ENCODE data around the gene MAD1L1.

MAD1L1 gene

DNA sequence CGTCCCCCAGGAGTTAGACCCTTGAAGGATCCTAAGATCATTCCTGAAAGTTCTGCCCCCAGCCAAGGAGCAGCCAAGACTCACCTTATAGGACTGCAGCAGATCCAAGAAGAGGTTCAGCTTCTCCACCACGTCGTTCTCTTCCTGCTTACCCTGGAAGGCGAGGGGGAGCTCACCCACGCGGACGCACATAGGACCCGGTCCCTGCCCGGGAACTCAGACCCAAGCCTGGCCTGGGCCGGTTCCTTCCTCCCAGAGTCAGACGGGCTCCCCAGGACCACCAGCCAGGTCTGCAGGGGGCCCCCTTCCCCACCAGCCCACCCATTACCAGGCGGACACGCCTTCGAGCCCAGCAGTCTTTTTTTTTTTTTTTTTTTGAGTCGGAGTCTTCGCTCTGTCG lies 24.9 kb upstream of the MAD1L1 start:
- DNase-seq = no peak

DNA sequence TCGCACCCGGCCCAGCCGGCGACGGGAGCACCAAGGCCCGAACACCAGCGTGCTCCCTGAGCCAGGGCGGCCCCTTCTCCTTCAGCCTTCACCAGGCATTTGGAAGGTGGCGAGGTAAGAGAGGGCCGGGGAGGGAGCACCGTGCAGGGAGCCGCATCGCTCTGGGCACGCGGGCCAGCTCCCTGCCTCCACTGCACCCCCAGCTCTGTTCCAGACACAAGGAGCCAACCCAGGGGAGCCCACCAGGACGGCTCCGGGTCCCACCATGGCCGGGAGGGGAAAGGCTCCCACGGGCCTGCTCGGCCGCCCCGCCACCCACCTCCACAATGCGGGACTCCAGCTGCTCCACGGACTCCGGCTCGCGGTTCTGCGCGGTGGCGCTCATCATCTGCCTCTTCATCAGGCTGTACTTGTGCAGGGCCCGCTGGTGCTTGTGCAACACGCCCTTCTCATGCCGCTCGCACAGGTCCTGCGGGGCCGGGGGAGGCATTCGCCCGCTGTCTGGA lies 24.4 kb upstream of the MAD1L1 start:
- no peak for DNase-seq

DNA sequence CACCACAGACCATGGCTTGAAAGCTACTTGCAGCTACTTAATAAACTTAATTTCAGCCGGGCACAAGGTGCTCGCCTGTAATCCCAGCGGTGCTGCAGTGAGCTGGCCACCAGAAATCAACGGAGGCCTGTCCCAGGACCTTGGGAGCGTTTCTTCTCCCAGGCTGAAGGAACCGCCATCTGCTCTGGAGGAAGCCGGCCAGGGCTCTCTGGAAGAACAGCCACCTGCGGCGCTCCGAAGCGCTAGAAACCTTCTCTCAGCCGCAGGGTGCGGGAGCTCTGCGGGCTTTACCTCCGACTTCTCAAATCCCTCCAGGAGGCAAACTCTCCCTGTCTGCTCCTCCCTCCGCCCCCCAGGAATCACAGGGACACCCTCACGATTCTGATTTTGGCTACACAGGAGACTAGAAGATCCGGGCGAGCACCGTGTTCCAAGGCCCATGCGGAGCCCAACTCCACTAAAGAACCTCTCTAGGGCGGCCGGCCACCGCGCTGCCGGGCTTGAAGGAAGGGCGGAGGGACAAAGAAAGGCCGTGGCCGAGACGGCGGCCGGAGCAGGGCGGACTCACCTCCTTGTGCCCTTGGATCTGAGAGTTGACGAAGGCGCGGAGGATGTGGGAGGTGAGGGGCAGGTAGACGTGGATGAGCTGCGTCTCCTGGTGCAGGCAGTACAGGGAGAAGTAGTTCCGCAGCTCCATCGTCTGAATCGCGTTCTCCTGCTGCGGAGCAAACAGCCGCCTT lies 23.7 kb upstream of the MAD1L1 start:
- DNase-seq = no peak

DNA sequence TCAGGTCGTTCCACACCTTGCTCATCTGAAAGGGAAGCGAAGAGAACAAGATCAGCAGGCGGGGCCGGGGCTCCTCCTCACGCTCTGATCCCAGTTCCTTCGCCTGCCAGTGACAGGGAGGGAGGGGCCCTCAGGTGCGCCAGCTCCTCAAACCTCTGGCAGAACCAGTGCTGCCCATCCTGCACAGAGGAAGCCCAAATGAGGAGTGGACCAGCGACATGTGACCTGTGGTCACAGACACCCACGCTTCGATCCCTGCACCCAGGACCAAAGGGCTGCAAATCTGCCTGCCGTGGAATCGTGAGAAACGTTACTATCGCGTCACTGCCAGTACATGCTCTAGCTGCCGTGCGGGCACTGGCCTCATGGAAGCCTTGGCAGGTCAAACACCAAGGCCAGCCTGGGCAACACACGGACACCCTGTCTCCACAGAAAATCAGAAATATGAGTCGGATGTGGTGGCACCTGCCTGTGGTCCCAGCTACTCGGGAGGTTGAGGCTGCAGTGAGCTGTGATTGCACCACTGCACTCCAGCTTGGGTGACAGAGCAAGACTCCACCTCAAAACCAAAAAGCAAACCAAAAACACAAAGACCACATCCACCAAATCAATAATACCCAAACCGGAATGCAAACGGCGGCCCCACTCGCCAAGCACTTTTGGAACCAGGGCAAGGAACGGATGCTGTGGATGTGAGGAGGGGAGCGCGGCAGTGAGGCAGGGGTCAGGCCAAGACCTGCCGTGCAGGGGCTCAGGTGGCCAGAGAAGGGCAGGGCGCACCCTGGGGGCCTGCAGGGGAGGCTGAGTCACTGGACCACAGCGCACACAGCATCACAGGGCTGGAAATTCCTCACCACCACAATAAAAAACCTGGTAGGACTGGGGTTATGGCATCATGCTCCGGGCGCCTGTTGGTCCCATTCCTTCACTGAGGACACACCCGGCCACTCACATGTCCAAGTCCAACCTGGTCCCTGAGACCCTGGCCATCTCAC lies 22.7 kb upstream of the MAD1L1 start:
- DNase-seq = no peak

DNA sequence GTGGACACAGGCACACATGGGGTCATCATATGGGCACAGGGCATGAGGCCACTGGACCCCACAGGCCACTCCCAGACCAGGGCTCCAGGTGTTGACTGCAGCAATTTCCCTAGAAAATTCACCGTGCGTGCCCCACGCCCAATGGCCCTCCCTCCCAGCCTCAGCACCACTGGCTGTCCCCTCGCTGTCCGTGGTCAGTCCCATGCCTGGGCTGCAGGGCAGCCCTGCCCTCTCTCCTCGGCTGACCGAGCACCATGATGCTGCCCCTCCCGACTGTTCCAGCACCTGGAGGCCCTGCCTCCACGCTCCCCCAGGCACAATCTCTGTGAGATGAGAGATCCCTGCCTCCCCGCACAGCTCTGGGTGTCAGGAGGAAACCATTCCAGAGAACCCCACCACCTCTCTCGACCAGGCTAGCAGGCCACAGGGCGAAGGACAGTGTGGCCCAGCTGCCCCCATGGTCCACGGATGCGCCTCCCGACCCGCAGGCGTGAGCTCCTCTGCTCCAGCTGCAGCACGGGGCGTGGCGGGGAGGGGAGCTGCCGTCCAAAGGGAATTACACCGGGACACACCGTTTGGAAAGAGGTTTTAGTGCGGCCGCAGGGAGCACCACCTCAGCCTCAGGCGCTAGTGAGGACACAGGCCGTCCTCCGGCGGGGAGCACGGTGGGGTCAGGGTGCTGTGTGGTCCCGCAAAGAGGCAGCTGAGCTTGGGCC lies 21.8 kb upstream of the MAD1L1 start:
- DNase-seq = no peak

DNA sequence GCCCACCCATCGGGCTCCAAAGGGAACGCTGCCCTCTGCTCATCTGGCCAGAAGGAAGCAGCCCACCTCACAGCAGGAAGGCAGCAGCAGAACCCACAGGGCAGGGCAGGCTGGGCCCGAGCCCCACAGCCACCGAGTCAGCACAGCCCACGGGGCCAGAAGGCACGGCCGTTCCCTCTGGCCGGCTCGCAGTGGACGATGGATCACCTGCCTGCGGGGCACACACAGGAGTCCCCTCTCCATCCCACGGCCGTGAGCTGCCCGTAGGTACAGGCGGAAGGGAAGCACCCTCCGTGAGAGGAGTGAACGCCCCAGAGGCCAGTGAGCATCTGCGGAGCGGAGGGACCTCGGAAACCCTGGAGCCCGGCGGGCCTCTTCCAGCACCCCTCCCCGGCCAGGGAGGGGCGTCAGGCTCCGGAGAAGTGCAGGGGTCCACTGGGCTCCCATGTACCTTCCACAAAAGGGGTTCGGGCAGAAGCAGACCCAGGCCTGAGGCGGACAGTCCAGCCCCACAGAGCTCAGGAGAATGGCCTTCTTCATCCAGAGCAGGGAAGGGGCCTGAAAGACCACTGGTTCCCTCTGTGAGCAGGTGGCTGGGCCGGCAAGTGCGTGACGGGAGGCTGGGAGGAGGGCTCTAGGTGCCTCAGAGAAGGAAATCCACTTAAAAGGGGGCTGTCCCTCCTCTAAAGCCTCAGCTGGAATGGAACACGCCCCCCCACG lies 20.9 kb upstream of the MAD1L1 start:
- DNase-seq = no peak

DNA sequence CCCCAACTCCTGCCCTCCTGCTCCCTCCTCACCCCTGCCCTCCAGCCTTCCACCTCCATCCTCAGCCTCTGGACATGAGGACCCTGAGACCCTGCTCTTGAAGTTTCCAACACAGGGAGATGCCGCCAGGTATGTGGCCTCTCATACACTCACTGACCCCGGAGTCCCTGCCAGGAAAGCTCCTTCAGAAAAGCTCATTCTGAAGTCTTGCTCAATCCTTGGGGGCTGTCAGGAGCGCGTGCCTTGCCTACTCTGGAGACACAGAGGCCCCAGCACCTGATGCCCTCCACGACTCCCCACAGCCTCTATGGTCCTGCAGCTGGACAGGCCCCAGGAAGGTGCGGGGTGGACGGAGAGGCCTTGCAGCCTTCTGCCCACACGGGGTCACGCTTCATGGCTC lies 20.3 kb upstream of the MAD1L1 start:
- no peak for DNase-seq

DNA sequence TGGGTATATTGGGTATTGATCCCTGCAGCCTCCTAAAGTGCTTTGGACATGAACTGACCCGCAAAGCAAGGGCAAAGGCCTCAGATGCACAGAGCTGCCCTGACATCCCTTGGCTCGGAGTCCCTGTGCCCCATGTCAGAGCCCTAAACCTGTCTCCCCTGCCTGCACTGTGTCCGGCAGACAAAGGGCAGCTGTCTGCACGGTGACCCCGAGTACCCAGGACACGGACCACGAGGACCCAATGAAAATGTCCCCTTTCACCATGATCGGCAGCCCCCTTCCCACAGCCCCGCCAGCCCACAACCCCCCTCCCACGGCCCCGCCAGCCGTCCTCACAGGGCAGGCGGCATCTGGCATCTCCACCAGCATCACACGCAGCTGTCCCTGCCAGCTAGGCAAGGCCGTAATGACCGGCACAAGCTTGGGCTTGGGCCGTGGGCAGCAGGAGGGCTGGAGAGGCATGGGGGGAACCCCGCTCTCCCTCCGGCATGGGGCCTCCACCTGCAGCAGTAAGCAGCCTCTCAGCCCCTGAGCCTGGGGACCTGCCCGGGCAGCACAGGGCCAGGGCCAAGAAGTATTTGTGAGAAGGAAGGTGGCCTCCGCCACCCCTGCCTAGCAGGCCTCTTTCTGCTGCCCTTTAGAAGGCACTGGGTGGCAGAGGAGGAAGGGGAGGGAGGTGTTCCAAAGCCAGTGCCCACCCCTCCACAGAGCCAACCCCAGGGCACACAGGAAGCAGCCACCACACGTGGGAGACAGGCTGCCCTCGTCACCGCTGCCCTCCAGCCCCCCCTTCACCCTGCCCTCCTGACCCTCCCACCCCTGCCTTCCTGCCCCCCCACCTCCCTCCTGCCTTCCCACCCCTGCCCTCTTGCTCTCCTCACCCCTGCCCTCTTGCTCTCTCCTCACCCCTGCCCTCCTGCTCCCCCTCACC lies 19.4 kb upstream of the MAD1L1 start:
- no peak for DNase-seq

DNA sequence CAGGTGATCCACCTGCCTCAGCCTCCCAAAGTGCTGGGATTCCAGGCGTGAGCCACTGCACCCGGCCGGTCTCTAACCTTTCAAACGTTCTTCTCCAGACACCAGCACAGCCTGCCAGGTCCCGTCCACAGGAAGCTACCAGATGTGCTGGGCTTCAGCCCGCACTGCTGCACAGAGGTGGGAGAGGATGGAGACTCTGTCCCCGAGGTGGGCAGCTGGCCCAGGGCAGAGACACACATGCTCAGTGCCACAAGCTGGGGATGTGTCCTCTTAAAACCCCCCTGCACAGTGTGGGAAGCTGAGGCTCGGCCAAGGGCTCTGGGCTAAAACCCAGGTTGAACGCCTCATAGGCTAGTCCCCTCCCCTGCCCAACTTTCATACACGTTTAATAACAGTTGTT lies 18.6 kb upstream of the MAD1L1 start:
- DNase-seq = no peak

DNA sequence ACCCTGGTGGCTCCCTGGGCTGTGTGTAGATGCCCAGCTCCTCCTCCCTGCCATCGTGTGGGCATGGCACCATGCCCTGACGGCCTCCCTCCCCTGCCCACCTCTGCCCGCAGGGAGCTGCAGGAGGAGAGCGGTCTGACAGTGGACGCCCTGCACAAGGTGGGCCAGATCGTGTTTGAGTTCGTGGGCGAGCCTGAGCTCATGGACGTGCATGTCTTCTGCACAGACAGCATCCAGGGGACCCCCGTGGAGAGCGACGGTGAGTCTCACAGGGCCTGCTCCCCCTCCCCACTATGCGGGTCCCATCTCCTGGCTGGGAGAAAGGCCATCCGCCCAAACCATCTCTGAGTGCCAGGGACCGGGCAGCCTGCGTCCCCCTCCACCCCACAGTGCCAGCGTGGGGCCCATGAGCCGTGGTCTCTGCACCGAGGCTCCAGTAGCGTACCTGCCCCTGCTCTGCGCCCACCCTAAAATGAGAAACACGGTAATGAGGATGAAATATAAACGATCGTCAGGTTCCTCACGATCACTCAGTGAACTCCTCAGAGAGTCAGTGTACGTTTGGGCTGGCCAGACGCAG lies 17.1 kb upstream of the MAD1L1 start:
- DNase-seq = no peak

DNA sequence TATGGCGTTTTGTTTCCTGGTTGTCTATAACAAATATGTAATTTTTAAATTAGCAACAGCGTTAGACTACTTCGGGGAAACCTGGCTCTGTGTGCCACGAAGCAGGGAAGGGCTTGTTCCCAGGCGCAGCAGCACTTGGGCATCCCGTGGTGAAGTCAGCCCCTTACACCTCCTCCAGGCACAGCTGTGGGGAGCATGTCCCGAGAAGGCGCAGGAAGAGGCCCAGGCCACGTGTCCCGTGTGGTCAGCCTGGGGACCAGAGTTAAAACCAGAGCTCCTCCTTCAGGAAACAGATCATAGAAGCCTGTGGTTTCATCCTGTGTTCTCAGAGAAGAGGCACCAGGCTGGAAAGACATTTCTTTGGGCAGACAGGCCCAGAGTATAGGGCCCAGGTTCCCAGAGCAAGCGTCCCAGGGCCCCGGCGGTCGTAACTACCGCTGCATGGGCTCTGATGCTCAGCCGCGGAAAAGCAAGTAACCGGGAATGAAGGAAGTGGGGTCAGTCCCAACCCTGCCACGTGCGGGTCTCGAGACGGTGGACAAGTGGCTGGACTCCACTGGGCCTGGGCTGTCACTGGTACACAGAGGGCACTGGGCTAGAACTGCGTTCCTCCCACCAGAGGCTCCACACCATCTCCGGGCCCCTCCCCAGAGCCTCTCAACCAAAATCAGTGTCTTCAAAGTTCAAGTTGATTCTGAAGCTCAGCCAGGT lies 16.4 kb upstream of the MAD1L1 start:
- peak; percentile 82 for DNase-seq

DNA sequence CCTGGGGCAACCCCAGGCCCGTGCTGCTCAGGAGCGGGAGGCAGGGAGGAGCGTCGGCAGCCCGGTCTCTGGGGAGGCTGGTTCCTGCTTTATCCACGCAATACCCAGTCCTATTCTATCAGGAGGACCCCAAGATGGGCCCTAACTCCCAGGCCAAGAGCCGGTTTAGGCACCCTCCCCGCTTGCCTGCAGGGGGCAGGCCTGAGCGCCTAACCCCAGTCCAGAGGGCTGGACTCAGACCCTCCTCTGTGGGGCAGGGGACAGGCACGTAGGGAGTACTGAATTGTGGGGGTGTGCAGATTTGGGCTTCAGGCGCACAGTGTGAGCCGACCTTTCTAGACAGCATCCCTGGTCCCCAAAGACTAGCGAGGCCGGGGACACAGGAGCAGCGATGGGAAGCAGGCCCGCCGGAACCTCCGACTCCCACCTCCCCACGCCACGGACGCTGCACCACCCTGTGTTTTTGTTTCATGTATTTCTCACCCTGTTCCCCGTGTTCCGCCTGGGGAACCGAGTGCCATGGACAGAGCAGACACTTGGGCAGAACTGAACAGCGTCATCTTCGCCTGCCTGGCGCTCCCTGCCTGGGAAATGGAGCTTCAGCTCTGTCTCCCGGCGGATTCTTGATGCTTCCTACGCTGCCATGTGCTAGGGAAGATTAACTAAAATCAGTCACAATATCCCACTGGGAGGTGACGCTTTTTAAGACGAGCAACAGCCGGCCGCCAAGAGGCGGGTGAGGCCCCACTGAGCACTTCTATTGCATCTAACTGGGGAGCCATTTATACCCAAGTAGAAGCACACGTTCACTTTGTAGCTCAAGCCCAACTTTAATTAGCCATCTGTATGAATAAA lies 14.6 kb upstream of the MAD1L1 start:
- no peak for DNase-seq

DNA sequence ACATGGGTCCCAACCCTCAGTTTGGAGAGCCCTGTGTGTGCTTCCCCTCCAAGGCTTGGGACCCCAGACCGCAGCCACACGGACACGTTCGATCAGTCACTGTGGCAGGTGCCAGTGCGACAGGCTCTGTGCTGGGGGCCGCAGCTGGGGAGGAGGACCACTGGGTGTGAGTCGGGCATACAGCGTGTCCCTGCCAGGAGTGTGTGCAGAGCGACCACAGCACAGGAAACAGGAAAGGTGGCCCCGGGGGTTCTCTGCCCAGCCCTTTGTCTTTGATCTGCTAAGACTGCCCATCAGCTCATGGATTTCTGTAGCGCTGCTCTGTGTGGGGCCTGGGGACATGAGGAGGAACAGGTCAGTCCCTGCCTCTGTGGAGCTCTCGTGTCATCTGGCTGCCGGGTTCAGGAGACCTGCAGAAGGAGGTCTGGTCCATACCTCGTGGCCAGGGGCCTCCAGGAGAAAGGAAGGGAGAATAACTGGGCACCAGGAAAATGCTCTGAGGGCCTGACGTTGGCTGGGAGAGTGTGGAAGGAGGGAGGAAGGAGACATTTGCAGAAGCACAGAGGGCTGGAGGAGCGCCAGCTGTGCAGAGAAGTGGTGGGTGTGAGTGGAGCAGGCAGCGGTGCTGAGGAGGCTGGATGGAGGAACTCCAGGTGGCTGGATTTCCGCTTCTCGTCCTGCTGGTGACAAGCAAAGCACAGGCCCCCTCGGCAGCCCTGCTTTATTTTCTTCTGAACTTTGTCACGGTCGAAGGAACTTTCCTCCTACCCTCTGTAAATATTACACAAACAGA lies 13.3 kb upstream of the MAD1L1 start:
- no peak for DNase-seq

DNA sequence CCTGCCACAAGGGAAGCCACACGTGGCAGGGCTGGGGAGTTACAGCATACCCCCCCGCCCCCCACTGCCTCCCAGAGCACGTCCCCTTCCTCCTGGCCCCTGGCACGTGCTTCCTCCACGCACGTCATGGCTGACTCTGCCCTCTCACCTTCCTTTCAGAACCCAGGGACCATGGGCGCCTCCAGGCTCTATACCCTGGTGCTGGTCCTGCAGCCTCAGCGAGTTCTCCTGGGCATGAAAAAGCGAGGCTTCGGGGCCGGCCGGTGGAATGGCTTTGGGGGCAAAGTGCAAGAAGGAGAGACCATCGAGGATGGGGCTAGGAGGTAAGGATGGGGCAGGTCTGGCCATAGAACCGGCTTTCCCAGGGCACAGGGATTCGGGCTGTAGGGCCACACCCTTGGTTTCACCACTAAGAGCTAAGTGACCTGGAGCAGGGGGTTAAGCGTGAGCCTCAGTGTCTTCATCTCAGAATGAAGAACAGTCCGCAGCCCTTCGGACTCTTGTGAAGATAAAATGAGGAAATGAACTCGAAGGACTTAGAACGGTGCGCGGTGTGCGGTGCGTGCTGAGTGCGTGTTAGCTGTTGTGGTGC lies 11.8 kb upstream of the MAD1L1 start:
- DNase-seq = no peak

DNA sequence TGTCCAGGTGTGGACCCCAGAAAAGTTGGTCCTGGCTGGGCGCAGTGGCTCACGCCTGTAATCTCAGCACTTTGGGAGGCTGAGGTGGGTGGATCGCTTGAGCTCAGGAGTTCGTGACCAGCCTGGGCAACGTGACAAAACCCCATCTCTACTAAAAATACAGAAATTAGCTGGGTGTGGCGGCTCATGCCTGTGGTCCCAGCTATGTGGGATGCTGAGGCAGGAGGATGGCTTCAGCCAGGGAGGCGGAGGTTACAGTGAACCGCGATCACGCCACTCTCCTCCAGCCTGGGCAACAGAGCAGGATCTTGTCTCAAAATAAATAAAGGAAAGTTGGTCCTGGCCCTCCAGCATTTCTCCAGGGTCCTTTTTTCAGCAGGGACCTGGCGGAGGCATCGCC lies 10.7 kb upstream of the MAD1L1 start:
- DNase-seq = no peak

DNA sequence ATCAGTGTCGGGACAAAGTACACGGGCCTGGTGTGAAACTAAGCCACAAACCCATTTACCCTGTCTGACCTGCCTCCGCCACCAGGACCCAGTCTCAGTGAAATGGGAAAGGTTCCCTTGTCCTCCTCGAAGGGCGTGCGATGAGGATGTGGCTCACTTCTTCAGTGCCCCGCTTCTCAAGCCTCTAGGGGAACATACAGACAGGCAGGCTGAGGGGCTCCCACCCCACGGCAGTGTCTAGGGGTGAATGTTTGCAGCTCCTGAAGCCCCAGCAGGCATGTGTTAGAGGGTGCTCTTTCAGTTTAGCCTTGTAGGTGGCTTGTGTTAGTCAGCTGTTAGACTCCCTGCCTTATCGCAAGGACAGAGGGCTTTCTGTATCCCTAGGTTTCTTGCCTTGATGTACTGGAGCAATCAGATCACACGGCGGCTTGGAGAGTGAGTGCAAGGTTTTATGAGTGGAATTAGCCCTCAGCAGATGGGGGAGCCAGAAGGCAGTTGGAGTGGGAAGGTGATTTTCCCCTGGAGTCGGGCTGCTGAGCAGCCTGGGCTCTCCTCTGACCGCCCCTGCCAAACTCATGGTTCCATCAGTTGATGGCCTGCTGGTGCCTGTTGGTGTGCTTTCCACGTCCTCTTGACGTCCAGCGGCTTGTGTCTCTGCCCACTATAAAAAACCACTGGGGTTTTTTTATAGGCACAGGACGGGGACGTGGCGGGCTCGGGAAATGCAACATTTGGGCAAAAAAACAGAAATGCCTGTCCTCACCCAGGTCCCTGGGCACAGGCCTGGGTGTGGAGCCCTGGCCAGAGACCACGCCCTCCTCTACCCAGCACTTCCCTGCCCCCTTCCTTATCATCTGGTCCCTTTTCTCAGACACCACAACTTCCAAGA lies 10.0 kb upstream of the MAD1L1 start:
- DNase-seq = no peak

All from kidney glomerular epithelial cell (primary cell).